NB4 (cell line): Measurements from ENCODE around the gene FOXF1.

Experiments
- POLR2A ChIP-seq: IDR thresholded peaks from 2 replicates; pipeline ENCODE4 v1.6.1; 2011; ENCODE audit warnings: mild to moderate bottlenecking; ENCODE audit not compliant: insufficient read length; ENCODE audit errors: extremely low read depth
- TF ChIP-seq, protein P1 (sequence below): IDR thresholded peaks from 2 replicates; pipeline ENCODE4 v1.6.1; 2011; ENCODE audit warnings: low read depth, low read length
- TF ChIP-seq, protein P2 (sequence below): IDR thresholded peaks from one replicate; pipeline ENCODE4 v1.5.1; 2012; ENCODE audit warnings: low read depth, low read length

DNA sequence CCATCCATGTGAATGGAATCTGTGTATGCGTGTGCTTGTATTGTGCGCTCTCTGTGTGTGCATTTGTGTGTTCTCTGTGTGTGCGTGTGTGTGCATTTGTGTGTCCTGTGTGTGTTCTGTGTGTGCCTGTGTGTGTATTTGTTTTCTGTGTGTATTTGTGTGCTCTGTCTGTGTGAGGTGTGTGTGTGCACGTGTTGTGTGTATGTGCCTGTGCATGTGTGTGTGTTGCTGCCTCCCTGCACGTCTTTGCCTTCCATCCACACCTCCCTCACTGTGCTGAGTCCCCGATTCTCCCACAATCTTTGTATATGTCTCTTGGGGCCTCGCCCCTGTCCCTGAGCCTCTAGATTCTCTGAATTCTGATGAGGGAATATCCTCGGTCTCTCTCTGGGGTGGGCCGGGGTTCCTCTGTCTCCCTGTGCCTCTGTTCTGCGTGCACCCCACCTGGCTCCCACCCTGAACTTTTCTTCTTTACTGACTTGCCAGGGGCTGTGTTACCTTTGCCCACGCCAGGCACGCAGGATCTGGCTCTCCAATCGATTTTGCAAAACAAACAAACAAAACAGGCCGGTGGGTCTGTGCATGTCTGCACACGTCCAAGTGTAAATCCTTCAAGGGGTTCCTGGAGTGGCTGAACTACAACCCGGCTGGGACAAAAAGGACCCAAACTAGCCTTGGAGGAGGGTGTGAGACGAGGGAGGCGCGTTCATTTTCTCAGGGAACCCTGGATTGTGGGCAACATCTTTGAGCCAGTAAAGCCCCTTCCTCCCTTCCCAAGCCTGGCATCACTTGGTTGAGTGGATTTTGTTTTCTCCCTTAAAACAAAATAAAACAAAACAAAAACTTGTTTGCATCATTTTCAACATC lies 8.1 kb upstream of the FOXF1 start:
- TF ChIP-seq, protein P1, sequence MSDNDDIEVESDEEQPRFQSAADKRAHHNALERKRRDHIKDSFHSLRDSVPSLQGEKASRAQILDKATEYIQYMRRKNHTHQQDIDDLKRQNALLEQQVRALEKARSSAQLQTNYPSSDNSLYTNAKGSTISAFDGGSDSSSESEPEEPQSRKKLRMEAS: no peak
- TF ChIP-seq, protein P2, sequence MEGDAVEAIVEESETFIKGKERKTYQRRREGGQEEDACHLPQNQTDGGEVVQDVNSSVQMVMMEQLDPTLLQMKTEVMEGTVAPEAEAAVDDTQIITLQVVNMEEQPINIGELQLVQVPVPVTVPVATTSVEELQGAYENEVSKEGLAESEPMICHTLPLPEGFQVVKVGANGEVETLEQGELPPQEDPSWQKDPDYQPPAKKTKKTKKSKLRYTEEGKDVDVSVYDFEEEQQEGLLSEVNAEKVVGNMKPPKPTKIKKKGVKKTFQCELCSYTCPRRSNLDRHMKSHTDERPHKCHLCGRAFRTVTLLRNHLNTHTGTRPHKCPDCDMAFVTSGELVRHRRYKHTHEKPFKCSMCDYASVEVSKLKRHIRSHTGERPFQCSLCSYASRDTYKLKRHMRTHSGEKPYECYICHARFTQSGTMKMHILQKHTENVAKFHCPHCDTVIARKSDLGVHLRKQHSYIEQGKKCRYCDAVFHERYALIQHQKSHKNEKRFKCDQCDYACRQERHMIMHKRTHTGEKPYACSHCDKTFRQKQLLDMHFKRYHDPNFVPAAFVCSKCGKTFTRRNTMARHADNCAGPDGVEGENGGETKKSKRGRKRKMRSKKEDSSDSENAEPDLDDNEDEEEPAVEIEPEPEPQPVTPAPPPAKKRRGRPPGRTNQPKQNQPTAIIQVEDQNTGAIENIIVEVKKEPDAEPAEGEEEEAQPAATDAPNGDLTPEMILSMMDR: no peak
- no peak for TF ChIP-seq POLR2A
